Measurements from ENCODE around the gene MMD2.

Gene MMD2

DNA sequence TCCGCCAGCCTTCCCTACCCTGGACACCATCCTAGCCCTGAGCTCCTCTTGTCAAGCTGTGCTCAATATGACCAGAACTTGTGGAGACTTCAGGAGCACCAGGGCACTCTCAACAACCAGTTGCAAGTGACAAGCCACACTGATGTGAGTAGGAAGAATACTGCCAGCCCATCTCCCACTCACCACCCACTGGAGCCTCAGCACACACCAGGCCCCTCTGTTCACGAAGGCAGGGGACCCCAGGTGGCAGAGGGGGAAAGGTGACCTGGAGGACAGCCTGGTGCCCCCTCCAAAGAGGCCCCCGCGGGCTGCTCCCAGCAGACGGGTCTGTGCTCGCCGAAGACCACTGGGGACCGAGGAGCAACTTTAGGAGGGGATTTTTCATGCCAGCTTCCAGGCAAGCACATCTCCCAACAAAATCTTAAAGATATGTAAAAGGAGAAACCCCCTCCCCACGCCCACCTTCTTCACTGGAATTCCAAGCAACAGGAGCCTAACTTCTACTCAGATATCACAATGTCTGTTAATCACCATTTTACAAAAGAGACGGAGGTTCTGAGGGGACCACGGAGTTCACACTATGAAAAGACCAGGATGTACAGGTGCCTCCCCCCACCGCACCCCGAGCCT is 1.0 kb downstream of the MMD2 start:
- no peak for DNase-seq

DNA sequence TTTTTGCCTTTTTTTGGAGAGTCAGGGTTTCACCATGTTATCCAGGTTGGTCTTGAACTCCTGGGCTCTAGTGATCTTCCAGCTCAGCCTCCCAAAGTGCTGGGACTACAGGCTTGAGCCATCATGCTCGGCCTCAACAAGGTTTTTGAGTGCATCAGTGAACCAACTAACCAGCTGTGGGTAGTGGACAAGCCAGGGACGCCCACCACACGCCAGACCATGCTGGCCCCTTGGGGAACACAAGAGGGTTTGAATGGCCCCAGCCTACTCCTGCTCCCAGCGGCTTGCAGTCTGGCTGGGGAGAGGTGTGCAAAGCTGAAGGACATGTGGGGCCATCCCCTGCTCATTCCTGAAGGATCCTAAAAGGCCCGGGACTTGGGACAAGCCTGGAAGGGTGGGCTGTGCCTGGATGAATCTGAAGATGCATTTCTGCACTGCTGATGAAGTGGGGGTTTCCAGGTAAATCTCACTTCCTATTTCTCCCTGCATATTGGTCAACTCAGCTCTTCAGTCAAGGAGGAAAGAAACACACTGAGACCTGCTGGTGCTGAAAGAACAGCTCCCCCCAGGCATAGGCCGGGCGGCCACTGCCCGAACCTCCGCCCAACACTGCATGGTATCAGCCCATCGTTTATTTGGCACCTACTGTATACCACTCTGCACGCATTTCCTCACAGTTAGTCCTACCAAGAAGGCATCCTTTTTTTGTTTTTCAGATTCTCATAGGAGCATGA is 6.9 kb downstream of the MMD2 start:
- no peak for DNase-seq

DNA sequence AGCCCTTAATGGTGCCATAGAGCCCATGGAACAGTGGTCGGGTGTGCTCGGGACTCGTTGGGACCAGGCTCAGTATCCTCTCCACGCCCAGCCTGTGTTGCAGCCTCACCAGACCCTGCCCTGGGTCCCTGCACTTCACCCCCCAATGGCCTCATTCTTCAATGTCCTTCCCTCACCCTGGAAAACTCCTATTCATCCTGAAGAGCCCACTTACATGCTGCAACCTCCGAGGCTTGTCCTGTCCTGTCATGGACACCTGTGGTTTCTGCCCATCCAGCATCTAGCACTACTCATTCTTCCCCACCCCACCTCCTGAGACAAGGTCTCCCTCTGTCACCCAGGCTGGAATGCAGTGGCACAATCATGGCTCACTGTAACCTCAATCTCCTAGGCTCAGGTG is 7.7 kb downstream of the MMD2 start:
- no peak for DNase-seq

DNA sequence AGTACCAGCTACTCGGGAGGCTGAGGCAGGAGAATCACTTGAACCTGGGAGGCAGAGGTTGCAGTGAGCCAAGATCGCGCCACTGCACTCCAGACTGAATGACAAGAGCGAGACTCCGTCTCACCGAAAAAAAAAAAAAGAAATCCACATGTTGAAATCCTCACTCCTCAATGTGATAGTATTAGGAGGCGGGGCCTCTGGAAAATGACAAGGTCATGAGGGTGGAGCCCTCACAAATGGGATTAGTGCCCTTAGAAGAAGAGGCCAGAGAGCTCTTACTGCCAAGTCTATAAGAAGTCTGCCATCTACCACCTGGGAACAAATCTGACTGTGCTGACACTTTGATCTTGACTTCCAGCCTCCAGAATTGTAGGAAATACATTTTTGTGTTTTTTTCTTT is 10.6 kb downstream of the MMD2 start:
- DNase-seq: no peak

DNA sequence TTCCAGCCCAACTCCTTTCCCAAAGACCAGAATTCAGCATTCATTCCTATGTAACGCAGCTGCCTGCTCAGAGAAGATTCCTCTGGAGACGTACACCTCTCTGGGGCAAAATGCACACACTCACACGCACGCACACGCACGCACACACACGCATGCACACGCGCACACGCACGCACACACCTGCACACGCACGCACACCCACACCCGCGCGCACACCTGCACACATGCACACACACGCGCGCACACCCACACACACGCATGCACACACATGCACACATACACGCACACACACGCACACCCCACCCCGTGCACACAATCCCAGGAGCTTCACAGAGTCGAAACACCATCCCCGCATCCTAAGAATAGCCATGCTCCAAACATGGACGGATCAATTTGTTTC is 13.0 kb downstream of the MMD2 start:
- DNase-seq: no peak

DNA sequence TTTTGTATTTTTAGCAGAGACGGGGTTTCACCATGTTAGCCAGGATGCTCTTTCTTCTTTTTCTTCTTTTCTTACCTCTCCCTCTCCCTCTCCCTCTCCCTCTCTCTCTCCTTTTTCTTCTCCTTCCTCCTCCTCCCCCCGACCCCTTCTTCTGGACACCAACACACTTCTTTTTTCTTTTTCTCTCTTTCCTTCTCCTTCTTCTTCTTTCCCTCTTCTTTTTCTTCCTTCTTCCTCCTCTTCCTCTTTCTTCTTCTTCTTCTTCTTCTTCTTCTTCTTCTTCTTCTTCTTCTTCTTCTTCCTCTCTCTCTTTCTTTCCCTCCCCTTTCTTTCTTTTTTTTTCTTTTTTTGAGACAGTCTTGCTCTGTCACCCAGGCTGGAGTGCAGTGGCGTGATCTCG is 14.0 kb downstream of the MMD2 start:
- DNase-seq: no peak

DNA sequence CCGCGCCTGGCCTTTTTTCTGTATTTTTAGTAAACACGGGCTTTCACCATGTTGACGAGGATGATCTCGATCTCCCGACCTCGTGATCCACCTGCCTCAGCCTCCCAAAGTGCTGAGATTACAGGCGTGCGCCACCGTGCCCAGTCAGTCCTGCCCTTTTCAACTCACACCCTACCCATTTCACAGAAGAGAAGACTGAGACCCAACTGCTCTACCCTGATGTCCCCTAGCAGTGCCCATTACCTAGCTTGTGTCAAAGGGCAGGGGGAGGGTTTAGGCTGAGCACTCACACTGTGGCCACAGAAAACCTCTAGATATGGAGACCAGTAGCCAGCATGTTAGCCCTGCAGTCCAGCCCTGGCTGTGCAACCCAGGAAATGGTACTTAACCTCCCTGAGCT is 15.7 kb downstream of the MMD2 start:
- no peak for DNase-seq

DNA sequence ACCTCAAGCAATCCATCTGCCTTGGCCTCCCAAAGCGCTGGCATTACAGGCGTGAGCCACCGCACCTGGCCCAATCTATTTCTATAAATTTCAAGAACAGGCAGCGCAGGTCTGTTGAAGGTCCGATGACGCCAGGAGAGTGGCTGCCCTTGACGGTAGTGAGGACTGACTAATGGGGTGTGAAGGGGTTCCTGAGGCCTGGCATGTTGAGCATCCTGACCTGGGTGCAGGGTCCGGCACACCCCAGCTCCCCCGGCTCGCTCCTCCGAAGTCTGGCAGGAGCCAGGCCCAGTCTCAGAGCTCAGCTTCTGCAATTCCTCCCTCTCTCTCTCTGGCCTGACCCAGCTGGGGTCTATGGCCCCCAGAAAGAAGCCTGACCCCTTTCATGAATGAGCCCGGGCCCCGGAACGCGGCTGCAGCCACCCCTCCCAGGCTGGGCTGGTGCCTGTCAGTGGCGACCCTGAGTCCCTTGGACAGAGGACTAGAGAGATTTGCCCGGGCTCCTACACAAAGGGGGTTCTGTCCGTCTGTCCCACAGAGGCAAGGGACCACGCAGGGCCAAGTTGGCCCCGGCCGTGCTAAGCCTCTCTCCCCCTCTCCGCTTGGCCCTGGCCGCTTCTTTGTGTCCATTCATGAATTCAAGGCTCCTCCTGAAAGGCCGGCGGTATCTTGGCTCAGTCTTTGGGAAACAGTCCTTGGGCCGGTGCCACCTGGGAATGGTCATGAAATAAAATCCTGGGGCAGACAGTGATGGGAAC is 18.8 kb downstream of the MMD2 start:
- DNase-seq: no peak

DNA sequence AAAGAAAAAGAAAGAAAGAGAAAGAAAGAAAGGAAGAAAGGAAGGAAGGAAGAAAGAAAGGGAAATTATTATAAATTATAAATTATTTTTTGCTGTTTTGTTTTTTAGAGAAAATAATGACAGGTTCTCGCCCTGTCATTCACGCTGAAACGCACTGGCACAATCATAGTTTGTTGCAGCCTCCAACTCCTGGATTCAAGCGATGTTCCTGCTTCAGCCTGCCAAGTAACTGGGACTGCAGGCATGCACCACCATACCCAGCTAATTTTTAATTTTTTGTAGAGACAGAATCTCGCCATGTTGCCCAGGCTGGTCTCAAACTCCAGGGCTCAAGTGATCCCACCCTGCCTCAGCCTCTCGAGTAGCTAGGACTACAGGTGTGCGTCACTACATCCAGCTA is 21.6 kb downstream of the MMD2 start:
- DNase-seq: no peak

DNA sequence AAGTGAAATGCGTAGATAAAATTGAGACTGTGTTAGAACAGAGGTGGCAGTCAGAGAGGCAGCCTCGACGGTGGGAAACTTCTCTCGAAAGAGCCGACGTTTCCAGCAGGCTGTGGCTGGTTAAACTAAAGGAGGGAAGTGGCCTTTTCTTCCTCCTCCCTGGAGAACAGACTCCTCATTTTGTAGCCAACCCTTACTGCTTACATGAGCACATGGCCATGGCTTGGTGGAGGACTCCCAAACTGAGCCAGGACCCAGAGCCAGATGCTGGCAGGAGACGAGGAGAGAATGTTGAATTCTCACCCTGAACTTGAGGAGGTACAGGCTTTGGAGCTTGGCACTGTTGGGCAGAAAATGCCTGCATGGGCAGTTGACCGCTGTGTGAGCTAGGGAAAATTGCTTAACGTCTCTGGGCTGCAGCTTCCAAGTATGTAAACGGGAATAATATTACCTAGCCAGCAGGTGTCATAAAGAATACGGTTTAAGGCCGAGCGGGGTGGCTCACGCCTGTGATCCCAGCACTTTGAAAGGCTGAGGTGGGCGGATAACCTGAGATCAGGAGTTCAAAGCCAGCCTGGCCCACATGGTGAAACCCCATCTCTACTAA is 24.5 kb downstream of the MMD2 start:
- no peak for DNase-seq

DNA sequence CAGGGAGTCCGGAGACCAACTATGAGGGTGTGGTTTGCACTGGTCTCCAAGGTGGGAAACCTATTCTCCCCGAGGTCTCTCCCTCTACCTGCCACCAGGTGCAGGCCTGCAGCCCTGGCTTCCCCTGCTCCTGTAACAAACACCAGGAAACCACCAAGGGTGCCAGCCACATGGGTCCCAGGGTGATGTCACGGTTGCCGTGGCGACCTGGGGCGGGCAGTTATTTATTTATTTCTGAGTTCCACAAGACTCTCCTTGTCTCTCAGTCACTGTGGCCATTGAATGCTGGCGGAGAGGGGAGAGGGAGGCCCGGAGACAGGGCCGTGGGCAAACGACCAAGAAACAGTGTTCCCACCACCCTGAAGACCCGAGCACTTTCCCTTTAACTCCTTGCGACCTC is 27.0 kb downstream of the MMD2 start:
- no peak for DNase-seq

DNA sequence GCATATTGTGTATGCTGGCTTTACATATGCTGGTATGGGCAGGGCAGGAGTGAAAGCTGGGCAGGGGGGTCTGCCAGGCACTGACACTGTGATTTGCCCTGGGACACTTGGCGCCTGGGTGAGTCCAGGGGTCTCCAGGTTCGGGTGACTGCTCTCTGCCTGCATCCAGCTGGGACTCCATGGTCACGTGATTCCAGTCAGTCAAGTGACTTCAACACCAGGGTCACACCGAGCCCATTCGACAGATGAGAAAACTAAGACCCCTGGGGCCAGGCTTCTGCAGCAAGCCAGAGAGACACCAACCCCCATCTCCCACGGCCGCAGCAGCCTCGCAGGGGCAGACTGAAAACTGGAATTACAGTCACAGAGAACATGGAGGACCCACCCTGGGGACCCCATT is 30.0 kb downstream of the MMD2 start:
- DNase-seq: no peak

DNA sequence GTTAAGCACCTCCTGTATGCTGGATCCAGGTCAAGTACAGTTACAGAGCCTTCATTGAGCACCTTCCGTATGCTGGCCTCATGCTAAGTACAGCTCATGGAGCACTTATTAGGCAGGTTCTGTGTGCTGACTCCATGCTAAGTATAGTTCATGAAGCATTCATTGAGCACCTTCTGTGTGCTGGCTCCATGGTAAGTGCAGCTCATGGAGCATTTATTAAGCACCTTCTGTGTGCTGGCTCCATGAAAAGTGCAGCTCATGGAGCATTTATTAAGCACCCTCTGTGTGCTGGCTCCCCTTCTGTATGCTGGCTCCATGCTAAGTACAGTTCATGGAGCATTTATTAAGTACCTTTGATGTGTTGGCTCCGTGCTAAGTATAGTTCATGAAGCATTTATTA is 30.5 kb downstream of the MMD2 start:
- DNase-seq: no peak

DNA sequence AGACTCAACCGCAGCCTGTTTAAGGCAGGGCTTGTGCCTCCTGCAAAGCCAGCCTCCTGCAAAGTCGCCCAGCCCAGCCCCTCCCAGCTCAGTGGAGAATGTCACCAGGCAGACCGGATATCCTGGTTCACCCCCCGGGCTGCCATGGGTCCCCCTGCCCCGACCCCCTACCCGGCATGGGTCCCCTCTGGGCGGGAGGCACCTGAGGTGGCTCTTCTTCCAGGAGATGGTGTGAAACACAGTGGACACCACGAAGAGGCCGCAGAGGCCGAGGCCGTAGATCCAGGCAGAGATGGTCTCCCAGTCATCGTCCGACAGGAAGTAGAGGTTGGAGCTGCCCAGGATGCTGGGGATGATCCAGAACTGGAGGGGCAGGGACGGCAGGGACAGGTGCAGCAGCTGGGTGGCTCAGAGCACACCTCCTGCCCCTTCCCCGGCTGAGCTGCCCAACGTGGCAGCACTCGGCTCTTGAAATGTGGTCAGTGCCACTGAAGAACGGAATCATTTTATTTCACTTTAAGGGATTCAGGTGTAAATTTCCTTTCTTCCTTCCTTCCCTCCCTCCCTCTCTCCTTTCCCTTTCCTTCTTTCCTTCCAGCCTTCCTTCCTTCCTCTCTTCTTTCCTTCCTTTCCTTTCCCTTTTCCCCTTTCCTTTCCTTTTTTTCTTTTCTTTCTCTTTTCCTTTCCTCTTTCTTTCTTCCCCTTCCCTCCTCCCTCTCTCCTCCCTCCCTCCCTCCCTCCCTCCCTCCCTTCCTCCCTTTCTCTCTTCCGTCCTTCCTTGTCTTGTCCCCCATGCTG is 38.8 kb downstream of the MMD2 start:
- no peak for DNase-seq

DNA sequence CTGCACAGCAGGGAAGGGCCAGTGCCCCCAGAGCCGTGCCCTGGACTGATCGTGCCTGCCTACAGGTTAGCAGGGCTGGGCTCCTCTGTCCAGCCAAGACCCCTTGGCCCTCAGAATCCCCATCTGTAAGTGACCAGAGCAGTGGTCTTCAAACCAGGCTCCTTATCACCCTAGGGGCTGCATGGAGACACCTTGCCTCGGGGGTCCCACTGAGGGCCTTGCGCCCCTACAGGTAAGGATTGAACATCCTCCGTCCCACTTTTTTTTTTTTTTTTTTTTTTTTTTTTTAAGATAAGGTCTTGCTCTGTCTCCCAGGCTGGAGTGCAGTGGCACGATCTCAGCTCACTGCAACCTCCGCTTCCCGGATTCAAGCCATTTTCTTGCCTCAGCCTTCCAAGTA is 42.9 kb downstream of the MMD2 start:
- DNase-seq: no peak

DNA sequence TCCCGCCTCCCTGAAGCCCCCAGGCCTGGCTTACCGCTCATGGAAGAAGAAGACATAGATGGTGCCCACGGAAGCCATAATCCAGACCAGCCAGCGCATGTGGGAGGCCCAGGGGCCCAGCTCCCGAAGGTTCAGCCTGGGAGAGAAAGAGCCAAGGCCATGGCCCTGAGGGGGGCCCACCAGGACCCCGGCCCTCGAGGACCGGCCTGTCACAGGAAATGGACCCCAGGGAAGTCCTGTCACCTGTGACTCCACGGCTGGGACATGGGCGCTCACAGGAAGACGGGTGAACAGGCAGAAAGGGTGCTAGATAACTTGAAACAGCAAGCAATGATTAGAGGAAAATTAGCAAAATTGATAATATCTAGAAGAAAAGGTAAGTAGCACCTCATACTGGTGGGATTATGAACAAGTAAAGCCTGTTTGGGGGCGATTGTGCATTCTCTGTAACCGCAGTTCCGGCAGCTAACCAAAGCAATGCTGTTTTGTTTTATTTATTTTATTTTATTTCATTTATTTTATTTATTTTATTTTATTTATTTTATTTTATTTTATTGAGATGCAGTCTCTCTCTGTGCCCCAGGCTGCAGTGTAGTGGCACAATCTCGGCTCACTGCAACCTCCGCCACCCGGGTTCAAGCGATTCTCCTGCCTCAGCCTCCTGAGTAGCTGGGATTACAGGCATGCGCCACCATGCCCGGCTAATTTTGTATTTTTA is 47.7 kb downstream of the MMD2 start:
- no peak for DNase-seq

DNA sequence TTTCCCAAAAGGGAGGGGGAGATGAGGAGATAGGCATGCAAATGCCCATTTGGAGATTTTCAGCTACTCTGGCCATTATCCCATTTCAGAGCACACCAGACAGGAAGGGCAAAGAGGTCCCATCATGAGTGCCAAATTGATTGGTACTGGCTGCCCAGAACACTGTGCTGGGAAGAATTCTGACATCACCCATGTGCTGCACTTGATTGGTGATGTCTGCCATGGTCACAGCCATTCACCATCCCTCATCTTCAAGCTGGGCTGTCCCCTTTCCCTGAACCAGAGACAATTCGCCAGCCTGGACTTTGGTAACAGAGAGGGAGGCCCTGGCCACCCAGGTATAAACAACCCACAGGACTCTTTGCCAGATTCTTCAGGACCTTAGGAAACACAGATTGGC is 52.3 kb downstream of the MMD2 start:
- no peak for DNase-seq

DNA sequence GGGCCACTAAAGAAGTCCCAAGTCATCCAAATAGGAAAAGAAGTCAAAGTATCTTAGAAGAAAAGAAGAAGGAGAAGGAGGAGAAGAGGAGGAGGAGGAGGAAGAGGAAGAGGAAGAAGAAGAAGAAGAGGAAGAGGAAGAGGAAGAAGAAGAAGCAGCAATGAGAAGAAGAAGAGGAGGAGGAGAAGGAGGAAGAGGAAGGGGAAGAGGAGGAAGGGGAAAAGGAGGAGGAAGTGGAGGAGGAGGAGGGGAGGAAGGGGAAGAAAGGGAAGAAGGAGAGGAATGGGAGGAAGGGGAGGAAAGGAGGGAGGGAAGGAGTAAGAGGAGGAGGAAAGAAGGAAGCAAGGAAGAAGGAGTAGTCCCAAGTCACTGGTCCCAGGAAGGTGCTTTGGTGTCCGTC is 53.8 kb downstream of the MMD2 start:
- DNase-seq: no peak

DNA sequence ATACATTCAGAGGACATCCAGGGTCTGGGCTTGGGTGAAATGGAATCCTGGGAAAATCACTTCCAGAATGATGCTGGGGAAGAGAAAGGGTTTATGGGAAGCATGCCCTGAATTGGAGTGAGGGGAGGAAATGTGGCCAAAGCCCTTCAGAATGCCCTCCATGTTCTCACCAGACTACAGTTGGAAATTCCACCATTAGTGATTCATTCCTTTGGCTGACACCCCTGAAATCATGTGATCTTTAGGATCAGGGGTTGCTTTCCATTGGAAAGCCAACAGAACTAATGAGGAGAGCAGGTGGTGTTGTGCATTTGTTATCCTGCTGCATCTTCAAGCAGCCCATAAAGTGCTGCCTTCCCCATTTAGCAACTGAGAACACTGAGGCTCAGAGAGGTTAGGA is 54.6 kb downstream of the MMD2 start:
- no peak for DNase-seq

DNA sequence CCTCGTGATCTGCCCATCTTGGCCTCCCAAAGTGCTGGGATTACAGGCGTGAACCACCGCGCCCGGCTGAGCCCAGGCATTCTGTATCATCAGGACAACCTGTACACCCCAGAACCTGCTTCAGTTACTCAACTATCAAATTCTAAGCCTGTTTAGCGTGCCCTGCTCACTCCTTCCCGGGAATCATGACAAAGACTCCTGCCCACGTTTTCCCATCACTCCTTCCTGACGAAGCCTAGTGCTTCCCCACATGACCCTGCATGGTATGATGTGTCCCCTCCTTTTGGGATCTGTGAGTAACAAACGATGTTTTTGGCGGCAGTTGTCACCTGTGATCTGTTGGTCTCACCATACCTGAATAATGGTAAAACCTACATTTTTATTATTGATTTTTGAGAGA is 63.2 kb downstream of the MMD2 start:
- no peak for DNase-seq

DNA sequence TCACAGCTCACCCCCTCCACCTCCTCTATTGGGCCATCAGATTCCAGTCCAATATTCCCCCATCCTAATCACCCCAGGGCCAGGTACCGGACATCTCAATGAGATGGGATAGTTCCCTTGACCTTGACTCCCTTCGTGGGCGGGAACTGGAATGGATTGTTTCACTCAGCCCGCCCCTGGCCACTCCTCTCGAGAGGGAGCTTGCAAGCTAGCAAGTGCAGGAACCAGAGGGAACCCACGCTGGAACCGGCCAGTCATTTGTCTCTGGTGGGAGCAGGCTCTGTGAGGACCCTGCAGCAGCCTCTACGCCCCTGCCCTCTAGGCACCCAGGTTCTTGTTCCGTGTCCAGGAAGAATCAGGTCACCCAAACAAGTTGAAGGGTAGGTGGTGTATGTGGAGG is 64.5 kb downstream of the MMD2 start:
- DNase-seq: no peak

DNA sequence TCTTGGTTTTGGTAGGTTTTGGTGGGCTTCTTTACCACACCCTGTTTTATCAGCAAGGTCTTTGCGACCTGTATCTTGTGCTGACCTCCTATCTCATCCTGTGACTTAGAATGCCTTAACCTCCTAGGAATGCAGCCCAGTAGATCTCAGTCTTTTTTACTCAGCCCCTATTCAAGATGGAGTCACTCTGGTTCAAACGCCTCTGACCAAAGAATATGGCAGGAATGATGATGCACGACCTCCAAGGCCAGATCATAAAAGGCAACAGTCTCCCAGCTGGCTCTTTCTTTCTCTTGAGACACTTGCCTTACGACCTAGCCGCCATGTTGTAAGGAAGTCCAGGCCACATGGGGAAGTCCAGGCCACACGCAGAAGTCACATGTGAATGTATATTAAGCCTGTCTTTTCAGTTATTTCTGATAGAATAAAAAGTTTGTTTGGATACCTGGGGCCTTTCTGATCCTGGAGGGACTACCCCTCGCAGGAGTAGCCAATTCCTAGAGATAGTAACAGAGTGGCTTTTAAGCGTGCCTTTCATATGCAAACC is 65.0 kb downstream of the MMD2 start:
- no peak for DNase-seq

All from CD4-positive, alpha-beta T cell treated with Interleukin-15 for 1 hour (primary cell).